GM18502 (cell line): ENCODE results near the gene CCDC9B.

Experiments used
- ATAC-seq: cut with Tn5 transposase; IDR thresholded peaks from one replicate; pipeline ENCODE4 v1.9.1; 2021; ENCODE audit warnings: mild to moderate bottlenecking; ENCODE audit not compliant: unreplicated experiment, poor library complexity

The CCDC9B gene

GRCh38 chr15:40345867-40346578 is 5.3 kb upstream of the CCDC9B start:
- no peak for ATAC-seq

DNA sequence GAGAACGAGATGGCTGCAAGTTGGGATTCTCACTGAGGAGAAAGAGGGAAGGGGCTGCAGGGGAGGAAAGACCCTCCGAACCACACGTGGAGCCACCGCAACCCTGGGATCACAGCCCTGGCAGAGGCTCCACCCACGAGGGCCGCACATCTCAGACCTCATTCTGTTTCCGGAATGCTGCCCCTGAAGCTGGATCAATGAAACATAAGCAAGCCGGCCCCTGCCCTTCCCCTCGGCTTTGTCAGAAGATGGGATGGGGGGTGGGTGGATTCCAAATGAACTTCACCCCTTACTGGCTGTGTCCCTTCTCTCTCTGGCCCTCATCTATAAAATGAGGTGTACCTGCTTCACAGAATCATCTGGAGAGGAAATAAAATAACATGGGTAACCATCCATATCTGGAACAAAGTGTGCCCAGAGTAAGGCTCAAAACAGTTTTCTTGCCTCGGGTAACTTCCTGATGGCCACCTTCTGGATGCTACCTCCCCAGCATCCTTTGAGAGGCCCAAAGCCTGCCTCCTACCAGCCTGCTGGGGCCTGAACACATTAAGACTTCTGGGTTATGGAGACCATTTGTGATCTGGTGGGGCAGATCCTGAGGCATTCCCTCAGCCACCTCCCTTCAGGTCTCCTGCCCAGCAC is 4.6 kb upstream of the CCDC9B start:
- no peak for ATAC-seq

GRCh38 chr15:40344631-40345120 is 3.9 kb upstream of the CCDC9B start:
- ATAC-seq, result no peak

DNA sequence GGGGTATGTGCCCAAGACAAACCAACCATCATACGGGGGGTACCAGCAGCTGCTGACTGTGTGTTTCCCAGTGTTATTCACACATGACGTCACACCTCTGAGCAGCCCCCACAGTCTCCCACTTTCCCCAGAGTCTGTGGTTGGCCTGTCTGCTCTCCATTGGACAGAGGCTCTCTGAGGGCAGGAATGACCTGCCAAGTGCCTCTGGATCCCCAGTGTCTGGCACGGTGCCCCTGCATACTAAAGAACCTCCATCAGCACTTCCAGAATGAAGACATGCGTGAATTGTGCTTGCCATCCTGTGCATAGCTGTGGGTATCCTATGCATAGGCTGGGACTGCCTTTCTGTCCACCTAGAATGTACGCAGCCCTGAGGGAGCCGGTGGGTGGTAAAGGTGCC is 3.5 kb upstream of the CCDC9B start:
- ATAC-seq, result no peak

DNA sequence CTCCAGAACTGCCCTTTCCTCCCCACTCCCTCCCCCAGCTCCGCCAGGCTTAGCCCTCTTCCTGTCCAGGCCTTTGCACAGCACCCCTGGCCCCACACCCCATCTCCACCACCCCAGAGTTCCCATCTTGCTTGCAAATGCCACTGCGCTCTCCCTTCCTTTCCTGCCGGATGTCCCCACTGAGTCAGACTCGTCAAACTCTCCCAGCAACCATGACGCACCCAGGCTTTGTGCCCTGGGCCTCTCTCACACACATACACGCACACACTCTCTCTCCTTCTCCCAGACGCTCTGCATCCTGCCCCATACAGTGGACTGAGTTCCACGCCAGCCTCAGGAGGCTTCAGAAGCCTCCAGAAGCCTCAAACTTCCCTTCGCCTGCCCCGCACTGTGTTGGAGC is 2.8 kb upstream of the CCDC9B start:
- ATAC-seq, result no peak

DNA sequence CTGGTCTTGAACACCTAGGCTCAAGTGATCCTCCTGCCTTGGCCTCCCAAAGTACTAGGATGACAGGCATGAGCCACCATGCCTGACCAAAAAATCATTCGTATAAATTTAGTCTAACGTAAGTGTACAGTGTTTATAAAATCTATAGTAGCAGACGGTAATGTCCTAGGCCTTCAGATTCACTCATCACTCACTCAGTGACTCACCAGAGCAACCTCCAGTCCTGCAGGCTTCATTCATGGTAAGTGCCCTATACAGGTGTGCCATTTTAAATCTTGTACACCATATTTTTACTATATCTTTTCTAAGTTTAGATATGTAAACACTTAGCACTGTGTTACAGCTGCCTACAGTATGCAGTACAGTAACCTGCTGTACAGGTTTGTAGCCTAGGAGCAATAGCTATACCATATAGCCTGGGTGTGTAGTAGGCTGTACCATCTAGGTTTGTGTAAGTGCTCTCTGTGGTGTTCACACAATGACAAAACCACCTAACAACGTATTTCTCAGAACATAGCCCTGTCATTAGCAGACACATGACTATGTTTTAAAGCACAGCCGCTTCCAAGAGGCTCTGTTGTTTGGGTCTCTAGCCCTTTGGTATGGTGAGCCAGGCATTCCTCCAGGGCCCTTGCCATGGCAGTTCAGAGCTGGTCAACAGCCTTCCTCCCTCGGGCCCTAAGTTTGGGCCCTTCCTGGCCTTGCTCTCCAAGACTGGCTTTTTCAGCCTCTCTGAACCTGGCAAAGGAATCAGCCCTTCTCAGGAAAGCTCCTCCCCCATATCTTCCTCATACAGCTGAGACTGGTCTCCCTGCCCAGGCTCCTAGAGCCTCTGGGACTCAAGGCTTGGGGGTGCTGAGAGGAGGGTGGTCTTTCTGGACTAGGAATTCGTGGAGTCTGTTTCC is 1.9 kb upstream of the CCDC9B start:
- no peak for ATAC-seq

DNA sequence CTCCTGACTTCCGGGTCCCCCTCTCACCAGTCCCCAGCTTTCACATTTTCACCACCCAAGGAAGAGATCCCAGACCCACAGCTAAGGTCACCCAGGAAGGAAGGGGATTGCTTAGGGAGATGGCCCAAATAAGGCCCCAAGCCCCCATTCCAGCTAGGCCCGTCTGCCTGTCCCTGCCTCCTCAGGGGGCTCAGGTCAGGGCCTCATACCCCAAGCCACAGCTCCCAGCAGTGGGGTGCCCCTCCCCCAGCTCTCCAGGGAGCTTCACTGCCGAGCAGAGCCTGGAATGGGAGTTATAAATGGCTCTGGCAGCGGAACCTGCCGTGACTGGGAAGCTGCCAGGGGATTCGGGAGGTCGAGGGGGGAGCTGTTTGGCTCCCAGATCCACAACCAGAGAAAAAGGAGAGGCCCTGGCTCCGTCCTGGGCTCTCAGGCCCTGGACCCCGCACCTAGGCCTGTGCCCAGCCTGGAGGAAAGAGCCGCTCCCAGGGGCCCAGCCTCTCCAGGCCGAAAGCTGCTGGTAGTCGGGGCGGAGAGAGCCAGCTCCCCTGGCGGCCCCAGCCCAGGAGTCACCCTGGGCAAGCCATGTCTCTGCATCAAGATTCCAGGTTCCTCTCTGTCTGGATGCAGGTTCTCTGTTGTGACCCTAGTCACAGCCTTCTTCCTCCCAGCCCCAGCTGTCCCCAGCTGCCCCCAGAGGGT is 550 bp downstream of the CCDC9B start:
- no peak for ATAC-seq

GRCh38 chr15:40339621-40339945 is 1.2 kb downstream of the CCDC9B start:
- no peak for ATAC-seq

DNA sequence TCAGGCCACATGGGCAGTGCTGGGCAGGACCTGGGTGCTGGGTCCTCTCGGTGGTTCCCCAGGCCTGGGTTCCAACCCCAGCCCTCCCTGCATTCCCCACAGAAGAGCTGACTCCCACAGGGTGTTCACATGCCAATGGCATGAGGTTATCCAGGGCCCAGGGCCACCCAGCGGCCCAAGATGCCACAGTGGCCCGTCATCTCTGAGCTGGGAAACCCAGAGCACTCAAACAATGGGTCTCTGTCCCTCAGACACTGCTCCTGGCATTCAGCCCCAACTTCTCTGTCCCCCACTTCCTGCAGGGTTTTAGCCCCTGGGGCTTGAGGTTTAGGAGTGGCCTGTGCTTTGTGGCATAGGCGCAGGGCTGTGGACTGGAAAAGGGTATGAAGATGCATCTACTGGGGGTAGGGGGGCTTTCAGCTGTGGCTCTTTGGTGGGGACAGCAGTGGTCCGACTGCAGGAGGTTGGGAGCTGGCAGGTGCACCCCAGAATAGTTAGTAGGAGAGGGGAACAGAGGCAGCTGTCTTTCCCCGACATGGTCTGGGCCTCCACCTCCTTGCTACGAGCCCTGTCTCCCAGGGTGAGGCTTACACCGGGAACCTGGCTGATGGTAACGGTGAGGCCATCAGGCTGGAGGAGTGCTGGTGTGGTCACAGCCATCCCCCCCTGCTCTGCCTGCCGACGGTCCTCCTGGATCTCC is 1.7 kb downstream of the CCDC9B start:
- no peak for ATAC-seq

DNA sequence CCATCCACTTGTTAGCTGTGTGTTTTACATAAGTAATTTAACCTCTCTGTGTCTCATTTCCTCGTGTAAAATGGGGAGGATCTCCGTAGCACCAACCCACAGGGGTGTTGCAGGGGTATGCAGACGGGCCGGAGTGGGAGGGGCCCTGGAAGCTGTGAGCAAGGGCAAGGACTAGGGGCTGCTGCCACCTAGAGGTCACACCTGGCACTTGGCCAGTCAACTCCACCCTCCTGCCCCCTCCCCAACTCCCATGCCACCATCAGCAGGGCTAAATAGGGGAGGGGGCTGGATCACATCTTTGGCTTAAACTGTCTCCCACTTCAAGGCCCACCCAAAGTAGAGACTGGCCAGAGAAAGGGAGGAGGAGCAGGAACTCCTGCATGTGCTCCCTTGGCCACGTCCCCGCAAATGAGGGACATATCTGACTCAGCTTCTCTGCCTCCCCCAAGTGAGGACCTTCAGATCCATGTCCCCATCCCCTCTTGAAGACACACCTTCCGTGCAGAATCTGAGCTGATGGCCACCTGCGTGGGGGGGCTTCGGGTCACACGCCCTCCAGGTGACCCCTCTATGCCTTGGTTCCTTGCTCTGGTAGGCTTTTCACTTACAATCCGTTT is 2.6 kb downstream of the CCDC9B start:
- peak; percentile 52 for ATAC-seq

- ATAC-seq, result no peak
Observed at GRCh38 chr15:40337597-40337996, 3.1 kb downstream of the CCDC9B start.

DNA sequence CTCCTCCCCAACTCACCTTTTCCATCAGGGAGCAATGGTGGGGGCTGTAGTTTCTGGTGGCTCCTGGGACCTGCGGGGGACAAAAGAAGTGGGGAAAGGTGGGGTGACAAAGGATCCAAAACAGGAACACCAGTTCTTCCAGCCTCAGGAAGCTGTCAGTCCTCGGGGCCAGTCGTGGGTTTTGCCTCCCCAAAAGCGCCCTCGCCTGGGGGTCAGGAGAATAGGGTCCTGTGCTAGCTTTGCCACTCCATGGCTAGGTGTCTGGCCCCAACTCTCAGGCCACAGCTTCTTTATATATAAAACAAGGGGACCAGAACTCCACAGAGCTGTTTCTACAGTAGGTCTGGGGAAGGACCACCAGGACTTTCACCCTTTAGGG is 4.0 kb downstream of the CCDC9B start:
- no peak for ATAC-seq

GRCh38 chr15:40335938-40336743 is 4.6 kb downstream of the CCDC9B start:
- no peak for ATAC-seq

GRCh38 chr15:40334941-40335795 is 5.6 kb downstream of the CCDC9B start:
- ATAC-seq, result no peak

DNA sequence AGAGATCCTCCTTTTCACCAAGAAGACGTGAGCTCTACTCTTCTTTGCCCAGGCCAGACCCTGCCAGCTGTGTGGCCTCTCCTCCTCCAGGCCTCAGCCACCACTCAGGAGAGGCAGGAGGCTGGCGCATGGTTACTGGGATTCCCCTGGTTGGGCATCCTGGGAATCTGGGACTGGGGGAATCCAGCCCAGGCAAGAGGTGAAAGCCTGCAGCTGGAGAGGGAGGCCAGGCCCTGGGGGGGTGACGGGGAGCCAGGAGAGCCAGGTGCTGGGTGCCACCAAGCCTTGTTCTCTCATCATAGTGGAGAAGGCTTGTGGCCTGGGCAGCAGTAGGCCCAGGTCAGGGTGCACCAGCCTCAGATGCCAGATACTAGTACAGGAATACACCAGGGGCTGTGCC is 6.2 kb downstream of the CCDC9B start:
- no peak for ATAC-seq

DNA sequence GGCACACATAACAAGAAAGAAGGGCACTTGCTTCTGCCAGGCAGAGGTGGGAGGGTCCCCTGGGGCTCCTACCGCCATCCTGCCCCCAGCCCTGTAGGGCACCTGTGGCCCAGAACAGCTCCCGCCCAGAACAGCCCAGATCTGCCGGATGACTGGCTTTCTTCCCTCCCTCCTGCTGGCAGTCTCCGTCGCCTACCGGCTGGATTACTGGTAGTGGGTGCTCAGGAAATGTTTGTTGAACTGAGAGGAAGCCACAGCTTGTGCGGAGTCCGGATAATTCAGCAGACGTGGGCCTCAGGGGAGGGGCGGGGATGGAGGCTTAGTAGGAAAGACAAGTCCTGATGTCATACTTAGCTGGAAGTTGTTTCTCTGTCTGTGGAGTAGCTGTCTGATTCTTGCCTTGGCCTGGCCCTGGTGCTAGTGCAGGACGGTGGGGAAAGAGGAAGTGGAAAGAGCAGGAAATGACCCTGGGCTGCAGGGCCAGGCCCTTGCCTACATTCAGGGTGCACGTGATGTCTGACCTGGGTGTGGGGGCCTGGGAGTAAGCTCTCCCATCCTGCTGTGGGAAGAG is 6.7 kb downstream of the CCDC9B start:
- ATAC-seq, result no peak

GRCh38 chr15:40332113-40332781 is 8.5 kb downstream of the CCDC9B start:
- no peak for ATAC-seq
